ENCODE data around the gene ACOT8. TPM values are rescaled to one million over a fixed set of nuclear protein-coding genes. Genes with fewer than 3 reads are reported as not detected.

The ACOT8 gene
- polyA plus RNA-seq, 1 donor (not counting 4 experiments of a cell fraction or from before 2014, with no cell fraction given) = 23.9 TPM

DNA sequence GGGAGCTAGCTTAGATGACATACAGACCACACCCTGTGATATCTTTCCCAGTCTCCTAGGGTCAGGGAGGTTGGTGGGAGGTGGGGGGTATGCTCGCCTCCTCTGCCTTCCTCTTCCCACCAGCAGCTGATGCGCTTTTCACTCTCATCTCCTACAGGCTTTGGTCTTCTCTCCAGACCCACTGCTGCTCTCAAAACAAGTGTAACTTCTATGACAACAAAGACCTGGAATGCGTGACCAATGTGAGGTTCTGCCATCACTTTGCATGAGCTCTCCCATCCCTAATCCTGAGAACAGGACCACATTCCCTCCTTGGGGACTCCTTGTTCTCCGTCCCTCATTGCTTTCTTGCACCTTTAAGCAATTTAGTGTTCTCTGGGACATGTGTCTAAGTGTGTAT, 36.6 kb upstream of the ACOT8 start:
- Histone ChIP-seq H3K27ac (ENCODE audit: control insufficient read depth, insufficient read depth, low read length) (no peak overlapping the region), H3K4me1 (ENCODE audit: control insufficient read depth, extremely low read depth, insufficient read depth, low read length) (peaks cover 13% of the 10 kb centered on the region), H3K79me2 (ENCODE audit: control insufficient read depth, insufficient read depth, low read length) (no peaks in the 10 kb centered on the region), H4K20me1 (ENCODE audit: control insufficient read depth, extremely low read depth, insufficient read depth, low read length) (no peaks in the 10 kb centered on the region), H3K4me2 (ENCODE audit: control insufficient read depth, extremely low read depth, insufficient read depth, low read depth, low read length) (no peak overlapping the region), H3K9ac (ENCODE audit: control insufficient read depth, extremely low read depth, insufficient read depth, low read length) (no peak overlapping the region), H3K9me1 (ENCODE audit: control insufficient read depth, extremely low read depth, insufficient read depth, low read length) (no peaks in the 10 kb centered on the region), H3K9me3 (ENCODE audit: control insufficient read depth, low read depth, low read length) (no peaks in the 10 kb centered on the region), H2AFZ (ENCODE audit: control insufficient read depth, low read length) (no peak overlapping the region), H3K36me3 (ENCODE audit: control insufficient read depth in 2 of 2, extremely low read depth in 1 of 2, insufficient read depth in 2 of 2, low read length in 2 of 2) (peaks cover 11 to 24% of the 10 kb centered on the region in 2 experiments), H3K27me3 (ENCODE audit: control insufficient read depth, extremely low read depth, insufficient read depth, low read length) (no peaks in the 10 kb centered on the region), H3K4me3 (ENCODE audit: control insufficient read depth in 2 of 3, extremely low read depth in 1 of 3, insufficient read depth in 2 of 3, low read depth in 1 of 3, low read length in 3 of 3) (no peak overlapping the region)
- dilution Hi-C loops (cut with MboI; ENCODE audit: extremely low pct_ligation_motif_present, low sequenced_read_pairs) = no loop called here
- DNase-seq (ENCODE audit: low read depth, low spot score) = no peak
- TF ChIP-seq, protein P1, sequence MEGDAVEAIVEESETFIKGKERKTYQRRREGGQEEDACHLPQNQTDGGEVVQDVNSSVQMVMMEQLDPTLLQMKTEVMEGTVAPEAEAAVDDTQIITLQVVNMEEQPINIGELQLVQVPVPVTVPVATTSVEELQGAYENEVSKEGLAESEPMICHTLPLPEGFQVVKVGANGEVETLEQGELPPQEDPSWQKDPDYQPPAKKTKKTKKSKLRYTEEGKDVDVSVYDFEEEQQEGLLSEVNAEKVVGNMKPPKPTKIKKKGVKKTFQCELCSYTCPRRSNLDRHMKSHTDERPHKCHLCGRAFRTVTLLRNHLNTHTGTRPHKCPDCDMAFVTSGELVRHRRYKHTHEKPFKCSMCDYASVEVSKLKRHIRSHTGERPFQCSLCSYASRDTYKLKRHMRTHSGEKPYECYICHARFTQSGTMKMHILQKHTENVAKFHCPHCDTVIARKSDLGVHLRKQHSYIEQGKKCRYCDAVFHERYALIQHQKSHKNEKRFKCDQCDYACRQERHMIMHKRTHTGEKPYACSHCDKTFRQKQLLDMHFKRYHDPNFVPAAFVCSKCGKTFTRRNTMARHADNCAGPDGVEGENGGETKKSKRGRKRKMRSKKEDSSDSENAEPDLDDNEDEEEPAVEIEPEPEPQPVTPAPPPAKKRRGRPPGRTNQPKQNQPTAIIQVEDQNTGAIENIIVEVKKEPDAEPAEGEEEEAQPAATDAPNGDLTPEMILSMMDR (optimal IDR thresholded peaks at IDR 0.05 in 1 of 3, IDR thresholded peaks at IDR 0.05 in 1 of 3, conservative IDR thresholded peaks at IDR 0.05 in 1 of 3; ENCODE audit: extremely low read depth in 1 of 3, insufficient read depth in 2 of 3, low read length in 3 of 3) = no peak
- no peak for TF ChIP-seq EZH2 (IDR thresholded peaks at IDR 0.05; ENCODE audit: low read length)
- no peak for FAIRE-seq

DNA sequence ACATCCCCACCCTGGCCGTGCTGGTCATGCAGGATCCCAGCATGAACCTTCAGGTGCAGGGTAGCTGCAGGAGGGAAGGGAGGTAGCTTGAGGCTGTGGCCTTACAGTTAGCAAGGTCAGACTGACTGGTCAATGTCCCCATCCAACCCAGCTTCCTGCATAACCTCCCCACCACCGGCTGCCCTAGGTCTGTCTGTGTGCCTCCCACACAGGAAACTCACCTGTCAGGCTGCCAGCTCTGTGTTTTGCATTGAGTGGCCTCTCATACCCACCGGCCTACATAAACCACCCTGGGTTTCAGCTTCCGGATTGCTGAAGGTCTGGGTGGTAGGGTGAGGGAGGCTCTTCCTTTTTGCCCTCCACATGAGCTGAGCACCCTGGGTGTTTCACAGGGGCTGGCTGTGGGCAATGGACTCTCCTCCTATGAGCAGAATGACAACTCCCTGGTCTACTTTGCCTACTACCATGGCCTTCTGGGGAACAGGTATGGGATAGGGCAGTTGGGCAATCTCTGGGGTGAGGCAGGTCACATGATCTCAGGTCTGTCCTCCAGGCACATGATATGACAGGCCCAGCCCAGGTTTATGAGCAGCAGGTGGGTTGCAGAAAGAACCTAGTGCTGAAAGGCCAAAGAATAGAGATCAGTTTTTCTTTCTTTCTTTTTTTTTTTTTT, 35.8 kb upstream of the ACOT8 start:
- DNase-seq (ENCODE audit: low read depth, low spot score) (no peak), FAIRE-seq (no peak)
- Histone ChIP-seq H3K9me3 (ENCODE audit: control insufficient read depth, low read depth, low read length) (no peaks in the 10 kb centered on the region), H2AFZ (ENCODE audit: control insufficient read depth, low read length) (no peak overlapping the region), H3K9me1 (ENCODE audit: control insufficient read depth, extremely low read depth, insufficient read depth, low read length) (no peaks in the 10 kb centered on the region), H4K20me1 (ENCODE audit: control insufficient read depth, extremely low read depth, insufficient read depth, low read length) (no peaks in the 10 kb centered on the region), H3K79me2 (ENCODE audit: control insufficient read depth, insufficient read depth, low read length) (no peaks in the 10 kb centered on the region), H3K27me3 (ENCODE audit: control insufficient read depth, extremely low read depth, insufficient read depth, low read length) (no peaks in the 10 kb centered on the region), H3K27ac (ENCODE audit: control insufficient read depth, insufficient read depth, low read length) (no peak overlapping the region), H3K36me3 (ENCODE audit: control insufficient read depth in 2 of 2, extremely low read depth in 1 of 2, insufficient read depth in 2 of 2, low read length in 2 of 2) (peaks cover 9 to 18% of the 10 kb centered on the region in 2 experiments), H3K4me1 (ENCODE audit: control insufficient read depth, extremely low read depth, insufficient read depth, low read length) (peaks cover 13% of the 10 kb centered on the region), H3K4me3 (ENCODE audit: control insufficient read depth in 2 of 3, extremely low read depth in 1 of 3, insufficient read depth in 2 of 3, low read depth in 1 of 3, low read length in 3 of 3) (no peak overlapping the region), H3K4me2 (ENCODE audit: control insufficient read depth, extremely low read depth, insufficient read depth, low read depth, low read length) (no peak overlapping the region), H3K9ac (ENCODE audit: control insufficient read depth, extremely low read depth, insufficient read depth, low read length) (no peak overlapping the region)
- TF ChIP-seq, protein P1 (optimal IDR thresholded peaks at IDR 0.05 in 1 of 3, IDR thresholded peaks at IDR 0.05 in 1 of 3, conservative IDR thresholded peaks at IDR 0.05 in 1 of 3; ENCODE audit: extremely low read depth in 1 of 3, insufficient read depth in 2 of 3, low read length in 3 of 3) = no peak
- no peak for TF ChIP-seq EZH2 (IDR thresholded peaks at IDR 0.05; ENCODE audit: low read length)
- dilution Hi-C loops (cut with MboI; ENCODE audit: extremely low pct_ligation_motif_present, low sequenced_read_pairs) = no loop called here
